K562 (cell line): Measurements from ENCODE around the gene SMIM13. TPM values are rescaled to one million over a fixed set of nuclear protein-coding genes. Genes with fewer than 3 reads are reported as not detected.

ENCODE experiments used
- ATAC-seq: fragments of 200-7000 bp; cut with Tn5 transposase; 3 replicates; pipeline ENCODE4 v1.9.1; 2020; ENCODE audit warnings: moderate library complexity
- BruUV-seq: library from RNA; stranded (reverse); fragments of 400-500 nt; replicated peaks from 2 replicates; lab custom pipeline; 2021; lab: Mats Ljungman, UMichigan
- CTCF ChIA-PET: fragments of 300-600 bp; formaldehyde crosslinking; extraction: SDS; loops from one replicate; lab custom pipeline; 2021; ENCODE audit warnings: low intra/inter-chr PET ratio; lab: Yijun Ruan, JAX
- POLR2A ChIA-PET: fragments of 300-600, 350-650 bp; sonication (Branson Sonifier 250); formaldehyde crosslinking; extraction: SDS; loops from one replicate; lab custom pipeline; 2021; ENCODE audit warnings: antibody characterized with exemption, inconsistent platforms; lab: Yijun Ruan, JAX
- DNase-seq, 4 experiments: peaks; one replicate each; pipeline versions ENCODE4 v3.0.0 to v3.0.0-alpha.2; 2011 to 2018; ENCODE audit warnings: low spot score in 3 of 4, mixed read lengths in 3 of 4; ENCODE audit errors: extremely low read depth in 1 of 4
- FAIRE-seq: peaks from 2 replicates; lab custom pipeline; 2011; peaks lifted over from hg19 to GRCh38; lab: Jason Lieb, UNC
- H2AFZ ChIP-seq: 2 replicates; pipeline ENCODE4 v1.6.0; 2011; ENCODE audit warnings: low read depth, low read length, control low read depth, inconsistent platforms
- H3K27ac ChIP-seq: fragments of 200-600 bp; 3 replicates; pipeline ENCODE4 v1.8.0; 2011; ENCODE audit warnings: low read depth, mild to moderate bottlenecking, control low read depth, inconsistent platforms, low read length, moderate library complexity, mixed read lengths; ENCODE audit errors: extremely low read depth
- H3K27me3 ChIP-seq, 2 experiments: fragments of 300-600 bp in 1 of 2; 2 replicates in 1 of 2; 3 replicates in 1 of 2; pipeline versions ENCODE4 v1.6.0 to v1.8.0; 2011; ENCODE audit warnings: inconsistent platforms in 2 of 2, low read length in 2 of 2, mild to moderate bottlenecking in 1 of 2, mixed read lengths in 1 of 2, moderate library complexity in 1 of 2; ENCODE audit not compliant: control insufficient read depth in 2 of 2, insufficient read depth in 2 of 2
- H3K36me3 ChIP-seq: fragments of 300-600 bp; 3 replicates; pipeline ENCODE4 v1.8.0; 2011; ENCODE audit warnings: mild to moderate bottlenecking, low read length, inconsistent platforms; ENCODE audit not compliant: control insufficient read depth, insufficient read depth
- H3K4me1 ChIP-seq, 2 experiments: fragments of 200-600 bp in 1 of 2; replicated peaks in 1 of 2; 2 replicates in 1 of 2; 3 replicates in 1 of 2; pipeline versions ENCODE4 v1.5.1 to v1.8.0; 2011; ENCODE audit warnings: inconsistent platforms in 2 of 2, low read length in 2 of 2, mild to moderate bottlenecking in 1 of 2, mixed read lengths in 1 of 2, moderate library complexity in 1 of 2; ENCODE audit not compliant: control insufficient read depth in 2 of 2, insufficient read depth in 2 of 2
- H3K4me2 ChIP-seq: 2 replicates; pipeline ENCODE4 v1.6.1; 2011; ENCODE audit warnings: low read length, control low read depth, inconsistent platforms, mixed read lengths; ENCODE audit not compliant: insufficient read depth
- H3K4me3 ChIP-seq: fragments of 200-600 bp; sonication (generic), shearing (Covaris generic); 2 replicates; pipeline ENCODE4 v1.5.1; 2016; ENCODE audit warnings: control low read depth, inconsistent platforms
- H3K79me2 ChIP-seq: fragments of 200-600 bp; 3 replicates; pipeline ENCODE4 v1.8.0; 2011; ENCODE audit warnings: low read length, inconsistent platforms; ENCODE audit not compliant: control insufficient read depth, insufficient read depth
- H3K9ac ChIP-seq, 2 experiments: 2 replicates each; pipeline versions ENCODE4 v1.6.0 to v1.6.1; 2011; ENCODE audit warnings: low read depth in 2 of 2, low read length in 2 of 2, control low read depth in 1 of 2, inconsistent platforms in 1 of 2, mild to moderate bottlenecking in 1 of 2, mixed read lengths in 1 of 2; ENCODE audit not compliant: insufficient read depth in 1 of 2
- H3K9me1 ChIP-seq: one replicate; pipeline ENCODE4 v1.6.0; 2011; ENCODE audit warnings: inconsistent platforms, mild to moderate bottlenecking, low read length, moderate library complexity; ENCODE audit not compliant: control insufficient read depth, insufficient read depth
- H3K9me3 ChIP-seq: replicated peaks from 2 replicates; pipeline ENCODE4 v1.5.1; 2011; ENCODE audit warnings: low read depth, low read length, inconsistent platforms; ENCODE audit not compliant: control insufficient read depth, insufficient read depth
- H4K20me1 ChIP-seq: replicated peaks from 2 replicates; pipeline ENCODE4 v1.6.1; 2011; ENCODE audit warnings: low read length, inconsistent platforms, mixed read lengths; ENCODE audit not compliant: control insufficient read depth, insufficient read depth
- ATF6 ChIP-seq: sonication (generic); formaldehyde crosslinking; IDR thresholded peaks from 2 replicates; pipeline ENCODE4 v1.4.0; 2020; ENCODE audit warnings: mild to moderate bottlenecking, missing genetic modification reagents
- CEBPB ChIP-seq: fragments of 450-650 bp; IDR thresholded peaks from 2 replicates; pipeline ENCODE4 v1.6.1; 2016; ENCODE audit warnings: missing genetic modification characterization, missing compliant biosample characterization
- EHMT2 ChIP-seq: fragments of 450-650 bp; IDR thresholded peaks from 2 replicates; pipeline ENCODE4 v1.6.1; 2018; ENCODE audit warnings: antibody characterized with exemption
- HNRNPH1 ChIP-seq: fragments of 200-400 bp; formaldehyde crosslinking; optimal IDR thresholded peaks from 2 replicates; pipeline ENCODE3; 2017; ENCODE audit warnings: low read depth, mild to moderate bottlenecking, low read length, moderate library complexity
- NCOA6 ChIP-seq: fragments of 450-650 bp; IDR thresholded peaks from 2 replicates; pipeline ENCODE4 v1.6.1; 2017; ENCODE audit warnings: mild to moderate bottlenecking
- POLR2AphosphoS2 ChIP-seq: IDR thresholded peaks from 2 replicates; pipeline ENCODE4 v1.6.1; 2012; ENCODE audit warnings: low read length, improper control_type of control experiment
- PURB ChIP-seq: sonication (generic); formaldehyde crosslinking; IDR thresholded peaks from 2 replicates; pipeline ENCODE4 v1.9.0; 2021; ENCODE audit warnings: low read depth, mild to moderate bottlenecking, missing genetic modification reagents
- TCF15 ChIP-seq: fragments of 250-450 bp; sonication (Bioruptor Pico); IDR thresholded peaks from 2 replicates; pipeline ENCODE4 v1.8.0; 2022; ENCODE audit warnings: moderate library complexity, mild to moderate bottlenecking, inconsistent platforms
- ZC3H11A ChIP-seq: IDR thresholded peaks from 2 replicates; pipeline ENCODE4 v1.6.1; 2012; ENCODE audit warnings: low read depth, low read length, improper control_type of control experiment
- ZC3H4 ChIP-seq: sonication (generic); formaldehyde crosslinking; IDR thresholded peaks from 2 replicates; pipeline ENCODE4 v1.9.0; 2021; ENCODE audit warnings: missing genetic modification reagents, borderline replicate concordance
- ZNF785 ChIP-seq: fragments of 250-450 bp; sonication (Bioruptor Pico); IDR thresholded peaks from 2 replicates; pipeline ENCODE4 v1.4.0; 2020; ENCODE audit warnings: mild to moderate bottlenecking
- WGBS: fragments of 100-300 bp; shearing (Covaris generic); methylation state at CpG from one replicate; pipeline ENCODE4 v1.1.6; 2016; ENCODE audit warnings: low coverage, mixed read lengths; ENCODE audit not compliant: insufficient coverage; ENCODE audit errors: missing lambda C conversion rate; 5-methylcytosine and 5-hydroxymethylcytosine counted together
- in situ Hi-C: fragments of 300-500 bp; cut with MboI; formaldehyde crosslinking; loops from 4 replicates; pipeline ENCODE4 v1.15.0; 2018; ENCODE audit warnings: inconsistent platforms, mixed read lengths
- intact Hi-C: fragments of 100-400 bp; cut with micrococcal nuclease; formaldehyde crosslinking; loops from 2 replicates; pipeline ENCODE4 v1.14.2; 2022
- polyA plus RNA-seq, 8 experiments: library from polyadenylated mRNA; depleted of rRNA in 4 of 8; stranded (reverse) in 5 of 8; unstranded in 3 of 8; fragments of >200 nt; fragmentation: Nextera tagmentation in 2 of 8; fragmentation: Illumina TruSeq in 1 of 8; extraction: Ambion mirVana in 2 of 8; extraction: Trizol in 1 of 8; gene quantifications; 2 replicates each; pipeline versions ENCODE4 v1.2.1 to v1.2.3, GENCODE V29; 2011 to 2014; ENCODE audit warnings: inconsistent platforms in 1 of 8, missing spikeins in 1 of 8
- total RNA-seq, 7 experiments: library from RNA; depleted of rRNA in 6 of 7; stranded (reverse); fragments of >200 nt in 6 of 7; fragmentation: Illumina TruSeq in 2 of 7; extraction: Trizol in 2 of 7; gene quantifications; 2 replicates each; pipeline versions ENCODE4 v1.2.1 to v1.2.3, GENCODE V29; 2011 to 2021; ENCODE audit warnings: low replicate concordance in 1 of 7
- TF ChIP-seq, protein P1 (sequence below): fragments of 250-450 bp; sonication (Bioruptor Pico); IDR thresholded peaks from 2 replicates; pipeline ENCODE4 v1.5.0; 2021
- TF ChIP-seq, protein P2 (sequence below): fragments of 450-650 bp; formaldehyde crosslinking; IDR thresholded peaks from 2 replicates; pipeline ENCODE4 v1.4.0; 2022; ENCODE audit warnings: mild to moderate bottlenecking, moderate library complexity

SMIM13 gene
- total and polyA plus RNA-seq, 9 of the 15 experiments (the other 6 are each of a cell fraction or from before 2014, with no cell fraction given), result 5.5 to 24.8 (median 11.7) TPM

GRCh38 chr6:11132194-11132888 is 38.7 kb downstream of the SMIM13 start:
- TF ChIP-seq, protein P1, sequence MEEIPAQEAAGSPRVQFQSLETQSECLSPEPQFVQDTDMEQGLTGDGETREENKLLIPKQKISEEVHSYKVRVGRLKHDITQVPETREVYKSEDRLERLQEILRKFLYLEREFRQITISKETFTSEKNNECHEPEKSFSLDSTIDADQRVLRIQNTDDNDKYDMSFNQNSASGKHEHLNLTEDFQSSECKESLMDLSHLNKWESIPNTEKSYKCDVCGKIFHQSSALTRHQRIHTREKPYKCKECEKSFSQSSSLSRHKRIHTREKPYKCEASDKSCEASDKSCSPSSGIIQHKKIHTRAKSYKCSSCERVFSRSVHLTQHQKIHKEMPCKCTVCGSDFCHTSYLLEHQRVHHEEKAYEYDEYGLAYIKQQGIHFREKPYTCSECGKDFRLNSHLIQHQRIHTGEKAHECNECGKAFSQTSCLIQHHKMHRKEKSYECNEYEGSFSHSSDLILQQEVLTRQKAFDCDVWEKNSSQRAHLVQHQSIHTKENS (CRISPR knock-in tag), result no peak
- no peak for TF ChIP-seq ZC3H4
- no peak for TF ChIP-seq HNRNPH1
- TF ChIP-seq, protein P2, sequence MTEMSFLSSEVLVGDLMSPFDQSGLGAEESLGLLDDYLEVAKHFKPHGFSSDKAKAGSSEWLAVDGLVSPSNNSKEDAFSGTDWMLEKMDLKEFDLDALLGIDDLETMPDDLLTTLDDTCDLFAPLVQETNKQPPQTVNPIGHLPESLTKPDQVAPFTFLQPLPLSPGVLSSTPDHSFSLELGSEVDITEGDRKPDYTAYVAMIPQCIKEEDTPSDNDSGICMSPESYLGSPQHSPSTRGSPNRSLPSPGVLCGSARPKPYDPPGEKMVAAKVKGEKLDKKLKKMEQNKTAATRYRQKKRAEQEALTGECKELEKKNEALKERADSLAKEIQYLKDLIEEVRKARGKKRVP, result no peak
- TF ChIP-seq ZC3H11A, result no peak
- TF ChIP-seq CEBPB (tag), result no peak
- no peak for TF ChIP-seq TCF15 (CRISPR knock-in tag)
- no peak for TF ChIP-seq ZNF785
- TF ChIP-seq EHMT2, result no peak
- TF ChIP-seq PURB, result no peak
- no peak for TF ChIP-seq ATF6
- no peak for TF ChIP-seq NCOA6
- TF ChIP-seq POLR2AphosphoS2, result no peak
- TF ChIP-seq, all 486 proteins: peak for 0
- no peak for DNase-seq
- Histone ChIP-seq H3K4me3 (no peak overlapping the region), H3K9me3 (no peaks in the 10 kb centered on the region), H3K9me1 (no peaks in the 10 kb centered on the region), H2AFZ (no peak overlapping the region), H3K36me3 (peaks cover 20% of the 10 kb centered on the region), H3K4me1 (no peaks in the 10 kb centered on the region), H3K27me3 (no peaks in the 10 kb centered on the region), H3K79me2 (peaks cover 10% of the 10 kb centered on the region; the same call in 2 of the 3 replicates), H3K27ac (no peak overlapping the region), H3K9ac (no peak overlapping the region), H3K4me2 (no peak overlapping the region), H4K20me1 (no peaks in the 10 kb centered on the region)
- no TSS peak for BruUV-seq
- ChIA-PET CTCF (no interaction called here), POLR2A (no interaction called here)
- WGBS, result 79% methylated on average over 6 of the region's 6 CpGs
- no peak for FAIRE-seq
- in situ Hi-C loops (no loop called here), intact Hi-C loops (no loop called here)
- no peak for ATAC-seq
